Liver (tissue), 3 donors: ENCODE results near the gene SNAPC3.

Source experiments
- ATF3 ChIP-seq: IDR thresholded peaks from 2 replicates; pipeline ENCODE4 v1.6.1; 2016; ENCODE audit warnings: antibody characterized with exemption
- CTCF ChIP-seq: fragments of 150-350 bp; IDR thresholded peaks from 2 replicates; pipeline ENCODE4 v1.5.1; 2017; ENCODE audit warnings: improper control_type of control experiment, low read depth, low read length; ENCODE audit not compliant: missing input control
- EGR1 ChIP-seq, 2 donors: IDR thresholded peaks; 2 replicates each; pipeline ENCODE4 v1.6.1; 2016 to 2018; ENCODE audit warnings: antibody characterized with exemption in 2 of 2, low read depth in 2 of 2
- FOXA1 ChIP-seq: IDR thresholded peaks from 2 replicates; pipeline ENCODE4 v1.6.1; 2016; ENCODE audit warnings: antibody characterized with exemption
- HNF4G ChIP-seq: IDR thresholded peaks from 2 replicates; pipeline ENCODE4 v1.6.1; 2016; ENCODE audit warnings: antibody characterized with exemption
- MAX ChIP-seq: IDR thresholded peaks from 2 replicates; pipeline ENCODE4 v1.6.1; 2016; ENCODE audit warnings: antibody characterized with exemption
- NR2F2 ChIP-seq: IDR thresholded peaks from 2 replicates; pipeline ENCODE4 v1.6.1; 2016; ENCODE audit warnings: antibody characterized with exemption
- REST ChIP-seq: IDR thresholded peaks from 2 replicates; pipeline ENCODE4 v1.6.1; 2016; ENCODE audit warnings: antibody characterized with exemption, mild to moderate bottlenecking
- SP1 ChIP-seq: IDR thresholded peaks from 2 replicates; pipeline ENCODE4 v1.6.1; 2018; ENCODE audit warnings: antibody characterized with exemption, mild to moderate bottlenecking
- TAF1 ChIP-seq: conservative IDR thresholded peaks from 2 replicates; pipeline ENCODE4 v1.6.1; 2016; ENCODE audit warnings: antibody characterized with exemption, mild to moderate bottlenecking
- donor health status: healthy.
- donor health status: healthy.

GRCh38 chr9:15461056-15461455 is 38.4 kb downstream of the SNAPC3 start:
- TF ChIP-seq CTCF (no peak), REST (no peak), MAX (no peak), SP1 (no peak), ATF3 (no peak), EGR1 (IDR thresholded peaks at IDR 0.05; ENCODE audit: low read depth in 2 of 2) (no peak), HNF4G (no peak), FOXA1 (no peak), TAF1 (no peak), NR2F2 (no peak)
